22Rv1 (cell line): ENCODE results near the gene UBE3A.

Experiments used
- CTCF ChIP-seq: fragments of 450-650 bp; IDR thresholded peaks from 2 replicates; pipeline ENCODE4 v1.5.1; 2017; ENCODE audit warnings: mild to moderate bottlenecking
- ZFX ChIP-seq: fragments of 450-650 bp; IDR thresholded peaks from 2 replicates; pipeline ENCODE4 v1.6.1; 2017; ENCODE audit warnings: antibody characterized with exemption, borderline replicate concordance

DNA sequence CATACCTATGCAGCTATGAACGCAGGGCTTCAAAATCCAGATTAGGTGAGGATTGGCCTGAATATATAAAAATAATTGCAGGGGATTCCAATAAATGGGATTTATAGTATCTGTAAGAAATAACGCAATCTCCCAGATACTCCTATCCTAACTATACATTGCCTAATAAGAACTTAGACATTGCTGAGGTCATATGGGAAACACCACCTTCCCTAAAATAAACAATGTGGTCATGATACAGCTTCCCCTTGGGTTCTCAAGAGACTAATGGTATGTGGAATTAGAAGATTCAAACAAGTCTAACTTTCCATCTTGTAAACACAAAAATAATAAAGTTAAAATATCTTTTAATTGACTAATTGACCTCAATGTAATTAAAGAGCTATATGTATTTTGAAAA is 28.2 kb downstream of the UBE3A start:
- TF ChIP-seq CTCF (no peak), ZFX (no peak)
